ENCODE measurements around the gene KCNE3. TPM values are rescaled to one million over a fixed set of nuclear protein-coding genes. Genes with fewer than 3 reads are reported as not detected.

The KCNE3 gene
- total and polyA plus RNA-seq, 10 of the 15 experiments (the other 5 are each of a cell fraction or from before 2014, with no cell fraction given): not detected

DNA sequence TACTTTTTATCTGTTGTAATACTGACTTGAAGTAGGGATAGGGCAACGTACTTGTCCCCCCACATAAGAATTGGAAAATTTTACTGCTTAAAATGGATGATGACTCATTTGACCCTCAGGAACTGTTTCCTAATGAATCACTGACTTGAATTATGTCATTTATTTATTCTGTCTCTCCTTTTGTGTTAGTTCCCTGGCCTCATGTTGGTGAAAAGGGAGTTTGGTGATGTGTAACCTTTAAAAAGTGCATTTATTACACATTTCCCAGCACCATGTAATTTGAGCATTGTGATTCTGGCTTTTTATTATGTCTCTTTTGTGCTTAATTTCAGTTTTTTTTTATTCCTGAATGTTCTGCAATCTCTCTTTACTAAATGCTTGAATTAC is 48.8 kb downstream of the KCNE3 start (continued):
- TF ChIP-seq, protein P1, sequence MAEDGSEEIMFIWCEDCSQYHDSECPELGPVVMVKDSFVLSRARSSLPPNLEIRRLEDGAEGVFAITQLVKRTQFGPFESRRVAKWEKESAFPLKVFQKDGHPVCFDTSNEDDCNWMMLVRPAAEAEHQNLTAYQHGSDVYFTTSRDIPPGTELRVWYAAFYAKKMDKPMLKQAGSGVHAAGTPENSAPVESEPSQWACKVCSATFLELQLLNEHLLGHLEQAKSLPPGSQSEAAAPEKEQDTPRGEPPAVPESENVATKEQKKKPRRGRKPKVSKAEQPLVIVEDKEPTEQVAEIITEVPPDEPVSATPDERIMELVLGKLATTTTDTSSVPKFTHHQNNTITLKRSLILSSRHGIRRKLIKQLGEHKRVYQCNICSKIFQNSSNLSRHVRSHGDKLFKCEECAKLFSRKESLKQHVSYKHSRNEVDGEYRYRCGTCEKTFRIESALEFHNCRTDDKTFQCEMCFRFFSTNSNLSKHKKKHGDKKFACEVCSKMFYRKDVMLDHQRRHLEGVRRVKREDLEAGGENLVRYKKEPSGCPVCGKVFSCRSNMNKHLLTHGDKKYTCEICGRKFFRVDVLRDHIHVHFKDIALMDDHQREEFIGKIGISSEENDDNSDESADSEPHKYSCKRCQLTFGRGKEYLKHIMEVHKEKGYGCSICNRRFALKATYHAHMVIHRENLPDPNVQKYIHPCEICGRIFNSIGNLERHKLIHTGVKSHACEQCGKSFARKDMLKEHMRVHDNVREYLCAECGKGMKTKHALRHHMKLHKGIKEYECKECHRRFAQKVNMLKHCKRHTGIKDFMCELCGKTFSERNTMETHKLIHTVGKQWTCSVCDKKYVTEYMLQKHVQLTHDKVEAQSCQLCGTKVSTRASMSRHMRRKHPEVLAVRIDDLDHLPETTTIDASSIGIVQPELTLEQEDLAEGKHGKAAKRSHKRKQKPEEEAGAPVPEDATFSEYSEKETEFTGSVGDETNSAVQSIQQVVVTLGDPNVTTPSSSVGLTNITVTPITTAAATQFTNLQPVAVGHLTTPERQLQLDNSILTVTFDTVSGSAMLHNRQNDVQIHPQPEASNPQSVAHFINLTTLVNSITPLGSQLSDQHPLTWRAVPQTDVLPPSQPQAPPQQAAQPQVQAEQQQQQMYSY (CRISPR knock-in tag; IDR thresholded peaks at IDR 0.05): no peak
- TF ChIP-seq TBL1XR1 (IDR thresholded peaks at IDR 0.05; ENCODE audit: low read depth, low read length) (no peak), SP1 (IDR thresholded peaks at IDR 0.05; ENCODE audit: low read depth, low read length) (no peak), EED (IDR thresholded peaks at IDR 0.05; ENCODE audit: low read depth) (no peak), CEBPB (IDR thresholded peaks at IDR 0.05; ENCODE audit: borderline replicate concordance in 1 of 2, low read depth in 2 of 2, low read length in 2 of 2) (no peak), WRNIP1 (IDR thresholded peaks at IDR 0.05; ENCODE audit: borderline replicate concordance, low read depth, low read length) (no peak)
- TF ChIP-seq, protein P2, sequence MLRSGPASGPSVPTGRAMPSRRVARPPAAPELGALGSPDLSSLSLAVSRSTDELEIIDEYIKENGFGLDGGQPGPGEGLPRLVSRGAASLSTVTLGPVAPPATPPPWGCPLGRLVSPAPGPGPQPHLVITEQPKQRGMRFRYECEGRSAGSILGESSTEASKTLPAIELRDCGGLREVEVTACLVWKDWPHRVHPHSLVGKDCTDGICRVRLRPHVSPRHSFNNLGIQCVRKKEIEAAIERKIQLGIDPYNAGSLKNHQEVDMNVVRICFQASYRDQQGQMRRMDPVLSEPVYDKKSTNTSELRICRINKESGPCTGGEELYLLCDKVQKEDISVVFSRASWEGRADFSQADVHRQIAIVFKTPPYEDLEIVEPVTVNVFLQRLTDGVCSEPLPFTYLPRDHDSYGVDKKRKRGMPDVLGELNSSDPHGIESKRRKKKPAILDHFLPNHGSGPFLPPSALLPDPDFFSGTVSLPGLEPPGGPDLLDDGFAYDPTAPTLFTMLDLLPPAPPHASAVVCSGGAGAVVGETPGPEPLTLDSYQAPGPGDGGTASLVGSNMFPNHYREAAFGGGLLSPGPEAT (IDR thresholded peaks at IDR 0.05; ENCODE audit: low read depth): no peak
- TF ChIP-seq, protein P3, sequence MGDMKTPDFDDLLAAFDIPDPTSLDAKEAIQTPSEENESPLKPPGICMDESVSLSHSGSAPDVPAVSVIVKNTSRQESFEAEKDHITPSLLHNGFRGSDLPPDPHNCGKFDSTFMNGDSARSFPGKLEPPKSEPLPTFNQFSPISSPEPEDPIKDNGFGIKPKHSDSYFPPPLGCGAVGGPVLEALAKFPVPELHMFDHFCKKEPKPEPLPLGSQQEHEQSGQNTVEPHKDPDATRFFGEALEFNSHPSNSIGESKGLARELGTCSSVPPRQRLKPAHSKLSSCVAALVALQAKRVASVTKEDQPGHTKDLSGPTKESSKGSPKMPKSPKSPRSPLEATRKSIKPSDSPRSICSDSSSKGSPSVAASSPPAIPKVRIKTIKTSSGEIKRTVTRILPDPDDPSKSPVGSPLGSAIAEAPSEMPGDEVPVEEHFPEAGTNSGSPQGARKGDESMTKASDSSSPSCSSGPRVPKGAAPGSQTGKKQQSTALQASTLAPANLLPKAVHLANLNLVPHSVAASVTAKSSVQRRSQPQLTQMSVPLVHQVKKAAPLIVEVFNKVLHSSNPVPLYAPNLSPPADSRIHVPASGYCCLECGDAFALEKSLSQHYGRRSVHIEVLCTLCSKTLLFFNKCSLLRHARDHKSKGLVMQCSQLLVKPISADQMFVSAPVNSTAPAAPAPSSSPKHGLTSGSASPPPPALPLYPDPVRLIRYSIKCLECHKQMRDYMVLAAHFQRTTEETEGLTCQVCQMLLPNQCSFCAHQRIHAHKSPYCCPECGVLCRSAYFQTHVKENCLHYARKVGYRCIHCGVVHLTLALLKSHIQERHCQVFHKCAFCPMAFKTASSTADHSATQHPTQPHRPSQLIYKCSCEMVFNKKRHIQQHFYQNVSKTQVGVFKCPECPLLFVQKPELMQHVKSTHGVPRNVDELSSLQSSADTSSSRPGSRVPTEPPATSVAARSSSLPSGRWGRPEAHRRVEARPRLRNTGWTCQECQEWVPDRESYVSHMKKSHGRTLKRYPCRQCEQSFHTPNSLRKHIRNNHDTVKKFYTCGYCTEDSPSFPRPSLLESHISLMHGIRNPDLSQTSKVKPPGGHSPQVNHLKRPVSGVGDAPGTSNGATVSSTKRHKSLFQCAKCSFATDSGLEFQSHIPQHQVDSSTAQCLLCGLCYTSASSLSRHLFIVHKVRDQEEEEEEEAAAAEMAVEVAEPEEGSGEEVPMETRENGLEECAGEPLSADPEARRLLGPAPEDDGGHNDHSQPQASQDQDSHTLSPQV (IDR thresholded peaks at IDR 0.05): no peak
- TF ChIP-seq, protein P4, sequence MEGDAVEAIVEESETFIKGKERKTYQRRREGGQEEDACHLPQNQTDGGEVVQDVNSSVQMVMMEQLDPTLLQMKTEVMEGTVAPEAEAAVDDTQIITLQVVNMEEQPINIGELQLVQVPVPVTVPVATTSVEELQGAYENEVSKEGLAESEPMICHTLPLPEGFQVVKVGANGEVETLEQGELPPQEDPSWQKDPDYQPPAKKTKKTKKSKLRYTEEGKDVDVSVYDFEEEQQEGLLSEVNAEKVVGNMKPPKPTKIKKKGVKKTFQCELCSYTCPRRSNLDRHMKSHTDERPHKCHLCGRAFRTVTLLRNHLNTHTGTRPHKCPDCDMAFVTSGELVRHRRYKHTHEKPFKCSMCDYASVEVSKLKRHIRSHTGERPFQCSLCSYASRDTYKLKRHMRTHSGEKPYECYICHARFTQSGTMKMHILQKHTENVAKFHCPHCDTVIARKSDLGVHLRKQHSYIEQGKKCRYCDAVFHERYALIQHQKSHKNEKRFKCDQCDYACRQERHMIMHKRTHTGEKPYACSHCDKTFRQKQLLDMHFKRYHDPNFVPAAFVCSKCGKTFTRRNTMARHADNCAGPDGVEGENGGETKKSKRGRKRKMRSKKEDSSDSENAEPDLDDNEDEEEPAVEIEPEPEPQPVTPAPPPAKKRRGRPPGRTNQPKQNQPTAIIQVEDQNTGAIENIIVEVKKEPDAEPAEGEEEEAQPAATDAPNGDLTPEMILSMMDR (IDR thresholded peaks at IDR 0.05 in 2 of 3, conservative IDR thresholded peaks at IDR 0.05 in 1 of 3; ENCODE audit: control insufficient read depth in 2 of 3, extremely low read depth in 1 of 3, insufficient read depth in 1 of 3, low read depth in 3 of 3, low read length in 3 of 3): no peak
